ENCODE measurements around the gene NIPSNAP3A.

Gene NIPSNAP3A

GRCh38 chr9:104779946-104780535, 32.6 kb downstream of the NIPSNAP3A start:
- no peak for DNase-seq (ENCODE audit: insufficient read length, low spot score)
- no peak for TF ChIP-seq CTCF (IDR thresholded peaks at IDR 0.05; ENCODE audit: insufficient read depth, missing control alignments)
- no peak for FAIRE-seq

GRCh38 chr9:104780796-104781395, 33.4 kb downstream of the NIPSNAP3A start:
- TF ChIP-seq CTCF (IDR thresholded peaks at IDR 0.05; ENCODE audit: insufficient read depth, missing control alignments): peak; percentile 57
- peak; percentile 71 for FAIRE-seq
- no peak for DNase-seq (ENCODE audit: insufficient read length, low spot score)

- FAIRE-seq: no peak
- no peak for TF ChIP-seq CTCF (IDR thresholded peaks at IDR 0.05; ENCODE audit: insufficient read depth, missing control alignments)
- no peak for DNase-seq (ENCODE audit: insufficient read length, low spot score)
Observed at GRCh38 chr9:104783588-104783987, 36.1 kb downstream of the NIPSNAP3A start.

DNA sequence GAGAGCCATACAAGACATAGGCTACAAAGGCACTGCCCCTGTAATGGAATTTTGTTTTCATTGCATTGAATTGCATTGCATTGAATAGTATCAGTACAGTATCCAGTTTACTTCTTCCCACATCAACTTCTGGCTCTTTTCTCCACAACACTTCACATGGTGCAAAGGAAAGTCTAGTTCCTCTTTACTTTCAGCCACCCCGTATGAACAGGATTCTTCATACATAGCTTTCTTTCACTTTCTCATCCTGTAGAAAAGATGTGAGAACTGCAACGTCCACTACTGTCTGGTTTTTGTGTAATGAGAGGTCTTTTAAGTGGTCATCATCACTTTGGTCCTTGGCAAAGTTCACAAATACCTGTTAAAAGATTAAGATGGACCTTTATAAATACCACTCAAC, 36.6 kb downstream of the NIPSNAP3A start:
- no peak for FAIRE-seq
- no peak for DNase-seq (ENCODE audit: insufficient read length, low spot score)
- TF ChIP-seq CTCF (IDR thresholded peaks at IDR 0.05; ENCODE audit: insufficient read depth, missing control alignments): no peak

GRCh38 chr9:104786293-104786692, 38.8 kb downstream of the NIPSNAP3A start:
- FAIRE-seq (no peak), DNase-seq (ENCODE audit: insufficient read length, low spot score) (no peak)
- TF ChIP-seq CTCF (IDR thresholded peaks at IDR 0.05; ENCODE audit: insufficient read depth, missing control alignments): no peak

- DNase-seq (ENCODE audit: insufficient read length, low spot score): no peak
- TF ChIP-seq CTCF (IDR thresholded peaks at IDR 0.05; ENCODE audit: insufficient read depth, missing control alignments): no peak
- no peak for FAIRE-seq
Observed at GRCh38 chr9:104787306-104788015, 40.0 kb downstream of the NIPSNAP3A start.

DNA sequence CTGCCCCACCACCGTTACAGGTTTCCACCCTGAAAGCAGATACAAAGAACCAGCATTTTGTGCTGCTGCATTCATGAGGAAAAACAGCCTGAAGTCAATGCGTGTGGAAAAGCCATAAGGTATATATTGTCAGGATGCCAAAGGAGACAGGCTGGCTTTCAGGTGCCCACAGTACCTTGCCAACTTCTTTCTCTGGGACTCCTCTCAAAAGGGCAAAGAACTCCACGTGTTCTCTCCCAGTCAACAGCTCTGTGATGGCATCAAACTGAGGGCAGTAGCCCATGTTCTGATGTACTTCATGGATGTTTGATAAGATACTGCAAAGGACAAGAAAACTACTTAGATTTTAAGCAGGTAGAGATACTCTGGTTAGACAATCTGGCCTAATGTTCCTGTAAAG, 40.8 kb downstream of the NIPSNAP3A start:
- FAIRE-seq (no peak), DNase-seq (ENCODE audit: insufficient read length, low spot score) (no peak)
- no peak for TF ChIP-seq CTCF (IDR thresholded peaks at IDR 0.05; ENCODE audit: insufficient read depth, missing control alignments)

All from D721Med (cell line).